ENCODE results near the gene CAPN12.

Gene CAPN12

DNA sequence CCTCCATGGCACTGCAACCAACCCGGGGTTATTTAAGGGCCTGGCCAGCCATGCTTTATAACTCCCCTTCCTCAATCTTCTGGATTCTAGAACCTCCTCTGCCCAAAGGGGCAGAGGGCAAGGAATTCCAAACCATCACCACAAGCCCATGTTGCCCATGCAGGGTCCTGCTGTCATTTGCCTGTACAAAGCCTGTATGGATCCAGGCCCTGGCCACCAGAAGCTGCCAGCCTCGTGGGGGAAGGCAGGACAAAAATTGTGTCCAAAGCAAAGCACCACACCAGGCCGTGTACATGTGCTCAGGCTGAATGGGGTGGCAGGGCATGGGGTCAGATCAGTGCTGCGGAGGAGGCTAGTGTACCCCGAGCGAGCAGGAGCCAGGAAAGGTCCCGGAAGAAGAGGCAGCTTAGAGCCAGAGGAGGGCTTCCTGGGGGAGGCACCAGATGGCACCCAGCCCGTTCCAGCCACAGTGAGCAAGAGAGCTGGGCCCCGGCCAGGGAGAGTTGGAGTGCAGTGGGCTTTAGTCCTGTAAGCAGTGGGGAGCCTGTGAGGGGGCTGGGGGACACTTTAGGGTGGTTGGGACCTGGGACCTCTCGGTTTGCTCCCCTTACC, 35.8 kb downstream of the CAPN12 start:
- DNase-seq: no peak

DNA sequence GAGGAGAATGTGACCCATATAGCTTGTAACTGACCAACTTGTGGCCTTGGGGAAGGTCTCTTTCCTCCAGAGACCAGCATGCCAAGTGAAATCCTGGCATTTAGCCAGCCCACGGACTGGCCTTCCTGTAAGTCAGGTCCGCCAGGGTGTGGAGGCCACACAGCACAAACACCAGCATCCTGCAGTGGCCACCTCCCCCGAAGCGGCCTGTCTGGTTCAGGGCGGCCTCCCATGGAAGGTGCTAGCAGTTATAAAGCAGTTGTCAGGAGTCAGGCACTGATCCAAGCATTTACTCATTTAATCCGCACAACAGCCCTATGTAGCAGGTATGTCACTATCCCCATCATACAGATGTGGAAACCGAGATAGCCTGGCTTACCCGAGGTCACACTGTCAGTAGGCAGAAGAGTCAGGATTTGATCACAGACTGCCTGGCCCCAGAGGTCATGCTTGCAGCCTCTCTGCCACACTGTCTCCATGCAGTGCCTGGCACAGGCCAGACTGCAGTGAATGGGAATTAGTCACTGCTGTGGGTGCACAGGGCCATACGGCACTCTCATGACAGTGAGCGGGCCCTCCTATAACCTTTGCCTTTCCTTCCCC, 36.7 kb downstream of the CAPN12 start:
- DNase-seq: no peak

DNA sequence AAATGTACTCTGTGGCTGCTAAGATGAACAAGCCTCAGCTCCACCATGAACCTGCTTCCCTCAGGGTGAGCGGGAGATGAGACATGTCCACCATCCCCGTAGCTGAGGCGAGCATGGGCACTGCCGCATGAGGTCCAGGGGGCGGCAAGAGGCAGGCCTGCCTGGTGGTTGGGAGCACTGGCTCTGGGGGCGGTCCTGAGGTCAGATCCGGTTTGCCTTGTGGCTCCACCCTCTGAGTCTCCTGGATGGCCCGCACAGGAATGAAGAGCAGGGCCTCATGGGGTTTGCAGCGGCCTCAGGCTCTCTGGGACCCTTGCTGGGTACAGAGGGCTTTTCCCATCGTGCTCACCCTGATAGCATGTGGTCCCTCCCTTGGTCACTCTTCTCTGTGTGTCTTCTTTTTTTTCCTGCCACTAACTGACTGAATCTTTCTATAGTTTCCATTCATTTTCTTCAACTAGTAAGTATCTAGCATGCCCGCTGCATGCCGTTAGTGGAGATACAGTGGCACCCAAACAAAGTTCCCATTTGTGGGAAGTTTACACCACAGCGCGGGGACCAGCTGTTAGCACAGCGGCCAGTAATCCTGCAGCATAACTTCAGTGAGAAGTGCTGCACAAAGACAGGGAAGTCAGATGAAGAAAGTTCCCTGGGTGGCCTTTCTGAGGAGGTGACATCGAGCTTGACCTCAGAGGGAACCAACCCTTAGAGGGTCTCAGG, 37.3 kb downstream of the CAPN12 start:
- DNase-seq: no peak

DNA sequence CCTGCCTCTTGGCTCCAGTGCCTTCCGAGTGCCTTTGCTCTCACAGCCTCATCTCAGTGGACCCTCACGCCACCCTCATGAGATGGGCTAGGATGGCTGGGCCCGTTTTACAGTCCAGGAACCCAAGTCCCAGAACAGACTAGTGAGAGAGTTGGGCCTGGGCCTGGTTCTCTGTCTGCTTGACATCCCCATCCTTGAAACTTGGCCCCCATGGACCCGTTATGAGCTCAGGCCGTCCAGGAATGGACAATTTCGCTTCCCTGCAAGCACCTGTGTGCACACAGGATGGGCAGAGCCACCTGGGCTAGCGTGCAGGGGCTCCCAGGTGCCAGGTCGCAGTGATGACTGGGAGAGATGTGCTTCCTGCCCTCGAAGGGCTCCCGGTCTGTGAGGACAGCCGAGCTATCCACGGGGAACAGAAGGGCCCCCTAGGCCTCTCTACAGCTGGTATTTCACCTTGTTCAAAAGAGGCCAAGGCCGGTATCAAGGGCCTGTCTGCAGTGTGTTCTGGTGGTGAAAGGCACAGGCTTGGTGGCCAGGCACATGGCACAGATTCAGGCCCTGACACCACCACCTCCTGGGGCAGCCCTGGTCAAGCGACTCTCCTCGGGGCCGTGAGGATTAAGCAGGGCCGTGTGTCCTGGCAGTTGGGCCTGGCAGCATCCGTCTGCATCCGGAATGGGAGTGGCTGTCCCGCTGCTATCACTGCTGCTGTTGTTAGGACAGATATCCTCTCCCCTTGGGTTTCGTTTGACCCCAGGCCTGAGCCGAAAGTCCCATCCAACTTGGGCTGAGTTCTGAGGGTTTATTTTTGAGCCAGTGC, 38.9 kb downstream of the CAPN12 start:
- no peak for DNase-seq

DNA sequence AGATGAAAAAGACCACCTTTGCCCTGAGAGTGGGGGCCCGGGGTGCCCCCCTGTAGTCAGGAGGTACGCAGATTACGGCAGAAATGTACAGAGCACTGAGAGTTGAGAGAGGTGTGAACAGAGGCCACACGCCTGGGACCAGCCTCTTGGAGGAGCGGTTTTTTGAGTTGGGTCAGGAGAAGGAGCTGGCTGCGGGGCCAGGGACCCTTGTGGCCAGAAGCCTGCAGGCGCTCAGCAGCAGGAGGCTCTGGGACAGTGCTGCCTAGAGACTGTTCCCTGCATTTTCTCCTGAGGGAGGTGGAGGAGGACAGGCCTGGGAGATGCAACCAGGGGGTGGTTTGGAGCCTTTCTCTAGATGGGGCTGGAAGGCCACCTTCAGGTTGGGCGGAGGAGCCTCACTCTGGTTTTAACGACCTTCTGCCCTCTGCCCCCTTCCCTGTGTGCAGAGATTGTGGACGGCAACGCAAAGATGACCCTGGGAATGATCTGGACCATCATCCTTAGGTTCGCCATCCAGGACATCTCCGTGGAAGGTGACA, 39.7 kb downstream of the CAPN12 start:
- no peak for DNase-seq

- DNase-seq: no peak
These were observed 40.8 kb downstream of the CAPN12 start for GRCh38 chr19:38703509-38703908.

DNA sequence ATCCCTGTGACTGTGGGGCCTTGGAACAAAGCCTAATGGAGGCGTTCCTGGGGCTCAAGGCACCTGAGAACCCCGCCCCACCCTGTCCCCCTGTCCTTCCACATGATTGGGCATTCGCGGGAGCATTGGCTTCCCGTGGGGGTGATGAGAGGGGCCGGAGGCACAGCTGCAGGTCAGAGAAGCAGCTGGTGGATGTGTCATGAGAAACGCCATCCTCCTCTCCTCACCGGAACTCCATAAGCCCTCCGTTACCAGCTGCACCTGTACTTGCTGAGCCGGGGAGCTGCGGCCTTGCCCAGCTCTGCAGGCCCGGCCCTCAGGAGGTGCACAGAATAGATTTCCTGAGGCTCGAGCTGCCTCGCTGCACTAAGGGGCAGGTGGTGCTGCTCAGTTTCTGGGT, 42.0 kb downstream of the CAPN12 start:
- no peak for DNase-seq

DNA sequence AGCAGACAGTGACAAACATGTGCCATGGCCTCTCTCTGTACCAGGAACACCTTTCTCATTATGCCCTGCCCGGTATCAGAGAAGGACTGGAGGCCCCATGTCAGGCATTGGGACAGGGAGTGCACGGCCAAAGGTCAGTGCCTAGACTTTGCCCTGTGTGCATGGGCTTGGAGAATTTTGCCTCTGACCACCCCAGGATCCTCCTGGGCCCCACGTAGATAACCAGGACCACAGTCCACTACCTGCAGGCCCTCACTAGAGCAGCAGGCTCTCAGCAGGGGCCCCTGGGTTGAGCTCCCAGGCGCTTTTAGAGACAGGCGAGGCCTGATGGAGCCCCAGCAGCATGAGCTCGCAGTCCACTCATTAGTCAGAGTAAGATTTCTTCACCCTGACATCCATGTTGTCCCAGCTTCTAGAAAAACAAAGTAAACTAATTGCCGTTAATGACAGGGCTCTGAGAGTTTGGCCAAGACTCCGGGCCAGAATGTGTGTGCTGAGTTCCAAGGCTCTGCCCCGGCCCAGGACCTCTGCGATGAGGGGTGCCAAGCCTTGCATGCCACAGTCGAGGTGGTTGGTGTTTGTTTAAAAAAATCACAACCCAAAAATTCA, 42.7 kb downstream of the CAPN12 start:
- DNase-seq: no peak

DNA sequence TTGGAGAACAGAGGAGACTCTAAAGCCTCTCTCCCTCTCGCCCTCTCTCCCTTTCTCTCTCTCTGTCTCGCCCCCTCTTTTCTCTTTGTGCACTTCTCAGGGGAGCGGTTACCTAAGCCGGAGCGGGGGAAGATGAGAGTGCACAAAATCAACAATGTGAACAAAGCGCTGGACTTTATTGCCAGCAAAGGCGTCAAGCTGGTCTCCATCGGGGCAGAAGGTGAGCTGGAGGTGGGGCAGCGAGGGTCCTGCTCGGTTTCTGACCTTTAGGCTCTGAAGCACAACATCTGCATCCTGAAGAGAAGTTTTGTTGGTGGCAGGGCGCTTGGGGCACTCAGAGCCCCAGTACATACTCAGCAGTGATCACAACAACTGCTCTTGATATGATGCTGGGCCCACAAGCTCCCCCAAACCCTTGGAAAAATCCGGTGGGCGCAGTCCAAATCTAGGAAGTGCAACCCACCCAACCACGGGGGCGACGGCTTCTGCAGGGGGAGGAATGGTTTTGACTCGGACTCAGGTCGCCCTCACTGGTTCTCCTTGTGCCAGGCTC, 43.3 kb downstream of the CAPN12 start:
- no peak for DNase-seq

DNA sequence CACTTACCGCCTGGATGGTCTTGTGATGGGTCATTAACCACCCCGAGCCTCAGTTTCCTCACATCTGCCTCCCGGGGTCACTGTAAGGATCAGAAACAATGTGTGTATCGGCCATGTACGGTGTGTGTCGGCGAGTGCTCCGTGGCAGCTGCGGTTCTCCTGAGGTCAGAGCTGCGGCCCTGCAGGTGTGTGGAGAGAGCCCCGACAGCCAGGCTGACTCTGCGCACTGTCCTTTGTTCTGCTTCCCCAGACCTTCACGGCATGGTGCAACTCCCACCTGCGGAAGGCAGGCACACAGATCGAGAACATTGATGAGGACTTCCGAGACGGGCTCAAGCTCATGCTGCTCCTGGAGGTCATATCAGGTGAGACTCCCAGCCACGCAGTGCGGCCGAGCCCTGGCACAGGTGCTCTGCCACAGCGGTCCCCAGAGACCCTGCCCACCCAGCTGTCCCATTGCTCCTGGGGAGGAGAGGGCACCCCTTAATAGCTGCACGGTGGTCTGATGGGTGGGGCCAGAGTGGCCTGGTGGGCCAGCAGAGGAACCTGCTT, 43.8 kb downstream of the CAPN12 start:
- no peak for DNase-seq

- no peak for DNase-seq
These were observed 44.5 kb downstream of the CAPN12 start for GRCh38 chr19:38699647-38700349.

- DNase-seq: peak in 1 of 2 donors; percentile 39
These were observed 45.3 kb downstream of the CAPN12 start for GRCh38 chr19:38699027-38699346.

- DNase-seq: no peak
These were observed 45.8 kb downstream of the CAPN12 start for GRCh38 chr19:38698225-38699026.

GRCh38 chr19:38697641-38698071, 46.6 kb downstream of the CAPN12 start:
- no peak for DNase-seq

GRCh38 chr19:38697197-38697596, 47.1 kb downstream of the CAPN12 start:
- no peak for DNase-seq

DNA sequence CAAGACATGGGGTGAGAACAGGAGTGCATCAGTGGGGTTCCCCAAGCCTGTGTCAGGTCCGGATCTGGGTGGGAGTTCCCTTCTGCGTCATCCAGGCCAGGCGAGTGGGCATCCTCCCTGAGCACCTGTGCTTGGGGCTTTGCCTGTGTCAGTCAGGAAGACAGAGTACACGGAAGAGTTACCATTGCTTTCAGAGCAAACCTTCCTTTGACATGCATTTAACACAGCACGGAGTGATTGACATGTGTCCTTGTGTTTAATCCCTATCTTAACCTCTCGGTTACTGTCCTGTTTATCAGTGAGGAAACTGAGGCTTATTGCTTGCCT, 47.6 kb downstream of the CAPN12 start:
- DNase-seq: no peak

DNA sequence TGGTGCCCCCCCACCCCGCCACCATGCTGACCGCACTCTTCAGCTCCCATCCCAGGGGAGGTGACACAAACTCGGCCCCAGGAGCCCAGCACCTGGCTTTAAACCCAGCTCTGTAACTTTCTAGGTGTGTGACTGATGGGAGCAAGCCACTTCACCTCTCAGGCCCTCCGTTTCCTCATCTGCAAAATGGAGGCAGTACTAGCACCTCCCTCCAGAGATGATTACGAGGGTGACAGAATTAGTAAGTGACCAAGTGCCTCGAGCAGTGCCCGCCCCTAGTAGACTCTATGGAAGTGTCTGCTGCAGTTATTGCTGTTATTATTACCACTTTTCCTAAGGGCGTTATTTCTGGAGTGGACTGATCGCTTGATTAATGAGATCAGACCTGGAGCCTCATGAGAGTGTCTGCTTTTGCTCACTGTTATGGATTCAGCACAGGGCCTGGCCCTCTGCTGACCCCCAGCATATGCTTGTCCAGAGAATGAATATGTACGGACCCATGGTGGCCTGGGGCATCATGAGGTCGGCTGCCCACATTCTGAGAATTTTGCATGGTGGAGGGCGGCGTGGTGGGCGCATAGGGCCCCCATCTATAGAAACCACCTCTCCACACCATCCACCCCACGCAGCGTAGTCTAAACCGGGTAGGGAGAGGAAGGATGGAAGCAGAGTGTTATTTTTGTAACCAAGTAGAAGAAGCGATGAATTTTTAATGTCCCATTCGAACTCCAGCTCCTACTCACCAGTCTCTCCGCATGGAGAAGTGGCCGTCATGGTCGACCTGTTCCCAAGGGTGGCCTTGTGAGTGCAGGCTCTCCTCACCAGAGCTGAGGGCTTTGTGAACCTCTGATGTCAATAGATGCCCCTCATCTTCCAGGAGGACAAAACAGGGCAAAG, 48.2 kb downstream of the CAPN12 start:
- no peak for DNase-seq

DNA sequence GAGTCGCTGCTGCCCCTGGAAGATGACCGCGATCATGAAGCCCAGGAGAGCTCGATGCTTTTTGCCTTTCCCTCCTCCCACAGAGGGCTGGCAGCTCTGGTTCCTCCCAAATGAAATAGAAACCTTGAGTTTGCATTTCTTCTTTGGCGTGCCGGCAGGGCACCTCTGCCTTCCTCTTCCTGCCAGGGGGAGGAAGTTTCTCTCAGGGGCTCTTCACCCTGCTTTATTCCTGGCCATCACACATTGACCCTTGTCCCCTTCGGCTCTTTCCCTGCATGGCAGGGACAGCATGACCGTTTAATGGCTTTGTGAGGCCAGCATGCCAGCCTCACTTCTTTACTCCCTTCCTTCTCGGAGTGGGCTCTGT, 49.0 kb downstream of the CAPN12 start:
- DNase-seq: no peak

GRCh38 chr19:38693380-38694223, 50.7 kb downstream of the CAPN12 start:
- peak; percentile 19 to 27 for DNase-seq
